ENCODE data around the gene PKNOX2. TPM values are rescaled to one million over a fixed set of nuclear protein-coding genes. Genes with fewer than 3 reads are reported as not detected.

Gene PKNOX2
- total and polyA plus RNA-seq, 4 donors: 3.1 to 10.6 (median 7.9) TPM

GRCh38 chr11:125455851-125456250, 291.3 kb downstream of the PKNOX2 start:
- no peak for ATAC-seq (ENCODE audit: insufficient read depth, low FRiP score)
- peaks cover 0 to 10% (median 0%) of the 10 kb centered on the region in 4 donors for H3K36me3 ChIP-seq (ENCODE audit: control insufficient read depth in 4 of 4, insufficient read depth in 4 of 4, low read length in 4 of 4)
- H3K27me3 ChIP-seq (ENCODE audit: control insufficient read depth in 3 of 3, insufficient read depth in 3 of 3, low read length in 2 of 3): no peaks in the 10 kb centered on the region
- H3K4me3 ChIP-seq: no peak overlapping the region
- H3K27ac ChIP-seq (ENCODE audit: low read depth in 1 of 2, low read length in 1 of 2): no peak overlapping the region
- TF ChIP-seq CTCF (IDR thresholded peaks at IDR 0.05; ENCODE audit: control extremely low read depth, extremely low read depth): no peak
- WGBS, 2 donors: 89 to 91% methylated on average over 13 of the region's 13 CpGs
- peaks cover 9 to 23% (median 12%) of the 10 kb centered on the region in 5 donors for H3K4me1 ChIP-seq (ENCODE audit: control insufficient read depth in 5 of 5, insufficient read depth in 5 of 5, low read length in 5 of 5)
- no peak overlapping the region for H3K9ac ChIP-seq (ENCODE audit: insufficient read depth in 1 of 2, low read length in 2 of 2)
- no peak for DNase-seq
- no peaks in the 10 kb centered on the region for H3K9me3 ChIP-seq (ENCODE audit: control insufficient read depth in 4 of 4, insufficient read depth in 3 of 4, low read length in 3 of 4)

DNA sequence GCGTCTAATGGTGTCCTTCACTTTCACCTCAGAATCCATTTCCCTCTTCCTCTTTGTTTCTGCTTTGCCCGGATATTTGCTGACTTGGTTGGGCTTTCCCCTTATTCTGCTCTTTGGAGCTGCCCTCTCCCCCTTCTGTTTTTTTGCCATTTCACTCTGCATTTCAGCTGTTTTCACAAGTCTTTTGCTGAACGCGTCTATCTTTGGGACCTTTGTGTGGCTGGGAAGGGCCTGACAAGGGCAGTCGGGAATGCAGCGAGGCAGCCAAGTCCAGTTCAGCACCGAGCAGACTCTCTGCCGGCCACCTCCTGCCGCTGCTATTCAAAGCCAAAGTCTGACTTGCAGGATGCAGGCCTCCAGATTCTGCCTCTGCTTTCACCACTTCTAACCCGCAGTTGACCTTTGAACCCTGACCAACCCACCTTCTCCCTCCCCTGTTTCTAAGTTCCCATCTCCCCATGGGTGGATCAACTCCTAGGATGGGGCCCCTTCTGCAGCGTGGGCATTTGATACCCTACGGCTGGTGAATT, 293.3 kb downstream of the PKNOX2 start:
- Histone ChIP-seq H3K27me3 (ENCODE audit: control insufficient read depth in 3 of 3, insufficient read depth in 3 of 3, low read length in 2 of 3) (no peaks in the 10 kb centered on the region), H3K27ac (ENCODE audit: low read depth in 1 of 2, low read length in 1 of 2) (peak overlapping the region in 1 of 2 donors; percentile 54), H3K4me1 (ENCODE audit: control insufficient read depth in 5 of 5, insufficient read depth in 5 of 5, low read length in 5 of 5) (peaks cover 0 to 7% (median 4%) of the 10 kb centered on the region in 5 donors), H3K4me3 (no peak overlapping the region), H3K9me3 (ENCODE audit: control insufficient read depth in 4 of 4, insufficient read depth in 3 of 4, low read length in 3 of 4) (no peaks in the 10 kb centered on the region), H3K36me3 (ENCODE audit: control insufficient read depth in 4 of 4, insufficient read depth in 4 of 4, low read length in 4 of 4) (peaks cover 0 to 10% (median 0%) of the 10 kb centered on the region in 4 donors), H3K9ac (ENCODE audit: insufficient read depth in 1 of 2, low read length in 2 of 2) (no peak overlapping the region)
- peak; percentile 57 to 76 (median 72) for DNase-seq
- peak; percentile 59 for ATAC-seq (ENCODE audit: insufficient read depth, low FRiP score)
- 66 to 77% methylated on average over 12 of the region's 12 CpGs for WGBS, 2 donors
- TF ChIP-seq CTCF (IDR thresholded peaks at IDR 0.05; ENCODE audit: control extremely low read depth, extremely low read depth): no peak

GRCh38 chr11:125460275-125460674, 295.7 kb downstream of the PKNOX2 start:
- ATAC-seq (ENCODE audit: insufficient read depth, low FRiP score) (no peak), DNase-seq (no peak)
- no peak for TF ChIP-seq CTCF (IDR thresholded peaks at IDR 0.05; ENCODE audit: control extremely low read depth, extremely low read depth)
- peaks cover 0 to 3% (median 0%) of the 10 kb centered on the region in 3 donors for H3K27me3 ChIP-seq (ENCODE audit: control insufficient read depth in 3 of 3, insufficient read depth in 3 of 3, low read length in 2 of 3)
- H3K27ac ChIP-seq (ENCODE audit: low read depth in 1 of 2, low read length in 1 of 2): no peak overlapping the region
- no peak overlapping the region for H3K4me3 ChIP-seq
- H3K4me1 ChIP-seq (ENCODE audit: control insufficient read depth in 5 of 5, insufficient read depth in 5 of 5, low read length in 5 of 5): peaks cover 0 to 12% (median 4%) of the 10 kb centered on the region in 5 donors
- WGBS, 2 donors: 78 to 83% methylated on average over 6 of the region's 6 CpGs
- H3K36me3 ChIP-seq (ENCODE audit: control insufficient read depth in 4 of 4, insufficient read depth in 4 of 4, low read length in 4 of 4): peaks cover 0 to 4% (median 0%) of the 10 kb centered on the region in 4 donors
- no peaks in the 10 kb centered on the region for H3K9me3 ChIP-seq (ENCODE audit: control insufficient read depth in 4 of 4, insufficient read depth in 3 of 4, low read length in 3 of 4)
- no peak overlapping the region for H3K9ac ChIP-seq (ENCODE audit: insufficient read depth in 1 of 2, low read length in 2 of 2)

All from lung (tissue), 12 donors.